ENCODE measurements around the gene WDR64. TPM values are rescaled to one million over a fixed set of nuclear protein-coding genes. Genes with fewer than 3 reads are reported as not detected.
"Not testable (repeated sequence)": the region's sequence is repeated elsewhere in the genome, so short reads cannot be mapped to it uniquely, and the experiment has no call there.

The WDR64 gene
- total RNA-seq, 6 donors from 2014 or later, result 0.20 TPM; not detected in 5

DNA sequence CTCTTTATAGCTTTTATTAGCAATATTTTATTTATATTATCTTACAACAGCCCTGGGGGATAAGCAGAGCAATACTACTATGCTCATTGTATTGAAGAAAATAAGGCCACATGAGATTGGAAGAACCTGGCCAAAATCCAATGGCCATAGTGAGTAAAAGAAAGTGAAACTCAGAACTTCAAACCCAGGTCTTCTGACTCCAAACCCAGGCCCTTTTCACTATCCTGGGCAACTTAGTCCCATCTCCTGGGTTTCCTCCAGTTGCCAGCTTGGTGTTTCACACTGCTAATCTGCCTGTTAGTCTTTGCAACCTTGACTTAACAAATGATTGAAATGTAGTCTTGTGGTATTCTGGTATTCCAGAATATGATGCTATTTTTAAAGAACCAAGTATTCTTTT lies 173.5 kb downstream of the WDR64 start:
- no peaks in the 10 kb centered on the region for H3K9me3 ChIP-seq
- no peaks in the 10 kb centered on the region for H3K36me3 ChIP-seq
- H3K4me1 ChIP-seq, result no peaks in the 10 kb centered on the region
- TF ChIP-seq POLR2A (IDR thresholded peaks at IDR 0.05) (no peak), EP300 (IDR thresholded peaks at IDR 0.05) (no peak), CTCF (IDR thresholded peaks at IDR 0.05) (no peak), POLR2AphosphoS5 (IDR thresholded peaks at IDR 0.05) (no peak)
- ATAC-seq (ENCODE audit: low FRiP score in 2 of 2) (no peak), DNase-seq (no peak)
- no peak overlapping the region for H3K4me3 ChIP-seq
- H3K27ac ChIP-seq, result no peak overlapping the region
- no peaks in the 10 kb centered on the region for H3K27me3 ChIP-seq

DNA sequence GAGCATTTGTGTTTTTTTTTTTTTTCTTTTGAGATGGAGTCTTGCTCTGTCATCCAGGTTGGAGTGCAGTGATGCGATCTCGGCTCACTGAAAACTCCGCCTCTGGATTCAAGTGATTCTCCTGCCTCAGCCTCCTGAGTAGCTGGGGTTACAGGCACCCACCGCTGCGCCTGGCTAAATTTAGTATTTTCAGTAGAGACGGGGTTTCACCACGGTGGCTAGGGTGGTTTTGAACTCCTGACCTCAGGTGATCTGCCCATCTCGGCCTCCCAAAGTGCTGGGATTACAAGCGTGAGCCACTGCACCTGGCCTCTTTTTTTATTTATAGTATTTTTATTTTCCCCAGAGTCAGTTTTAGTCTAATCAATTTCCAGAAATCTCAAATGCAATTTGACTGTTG lies 174.5 kb downstream of the WDR64 start:
- not testable (repeated sequence) for H3K4me3 ChIP-seq; H3K27ac ChIP-seq; H3K9me3 ChIP-seq; H3K36me3 ChIP-seq; ATAC-seq (ENCODE audit: low FRiP score in 2 of 2); H3K4me1 ChIP-seq; H3K27me3 ChIP-seq; DNase-seq
- WGBS, 2 donors, result 82 to 87% methylated on average over 9 of the region's 9 CpGs

- Histone ChIP-seq H3K9me3 (no peaks in the 10 kb centered on the region), H3K36me3 (no peaks in the 10 kb centered on the region), H3K4me3 (no peak overlapping the region), H3K27me3 (no peaks in the 10 kb centered on the region), H3K4me1 (no peaks in the 10 kb centered on the region), H3K27ac (no peak overlapping the region)
- DNase-seq (no peak), ATAC-seq (ENCODE audit: low FRiP score in 2 of 2) (no peak)
- 79 to 95% methylated on average over 2 of the region's 2 CpGs for WGBS, 2 donors
- no peak for TF ChIP-seq POLR2A (IDR thresholded peaks at IDR 0.05)
- TF ChIP-seq POLR2AphosphoS5 (IDR thresholded peaks at IDR 0.05), result no peak
- no peak for TF ChIP-seq CTCF (IDR thresholded peaks at IDR 0.05)
- no peak for TF ChIP-seq EP300 (IDR thresholded peaks at IDR 0.05)
Measured at GRCh38 chr1:241827264-241827663, 175.2 kb downstream of the WDR64 start.

- Histone ChIP-seq H3K36me3 (no peaks in the 10 kb centered on the region), H3K27ac (no peak overlapping the region), H3K4me3 (no peak overlapping the region), H3K4me1 (no peaks in the 10 kb centered on the region), H3K27me3 (no peaks in the 10 kb centered on the region), H3K9me3 (no peaks in the 10 kb centered on the region)
- WGBS, 2 donors, result 49 to 67% methylated on average over 3 of the region's 3 CpGs
- ATAC-seq (ENCODE audit: low FRiP score in 2 of 2) (no peak), DNase-seq (no peak)
- TF ChIP-seq CTCF (IDR thresholded peaks at IDR 0.05), result no peak
- no peak for TF ChIP-seq POLR2A (IDR thresholded peaks at IDR 0.05)
- TF ChIP-seq POLR2AphosphoS5 (IDR thresholded peaks at IDR 0.05), result no peak
- TF ChIP-seq EP300 (IDR thresholded peaks at IDR 0.05), result no peak
Measured at GRCh38 chr1:241828463-241829021, 176.5 kb downstream of the WDR64 start.

- no peaks in the 10 kb centered on the region for H3K36me3 ChIP-seq
- H3K27me3 ChIP-seq, result no peaks in the 10 kb centered on the region
- H3K4me3 ChIP-seq, result no peak overlapping the region
- DNase-seq (no peak), ATAC-seq (ENCODE audit: low FRiP score in 2 of 2) (no peak)
- TF ChIP-seq POLR2A (IDR thresholded peaks at IDR 0.05) (no peak), POLR2AphosphoS5 (IDR thresholded peaks at IDR 0.05) (no peak), EP300 (IDR thresholded peaks at IDR 0.05) (no peak), CTCF (IDR thresholded peaks at IDR 0.05) (no peak)
- no peaks in the 10 kb centered on the region for H3K9me3 ChIP-seq
- H3K27ac ChIP-seq, result no peak overlapping the region
- no peaks in the 10 kb centered on the region for H3K4me1 ChIP-seq
Measured at GRCh38 chr1:241829468-241829867, 177.4 kb downstream of the WDR64 start.

All from upper lobe of left lung (tissue), 6 donors.